GM18873 (cell line): Measurements from ENCODE around the gene JMJD1C.

Experiments
- ATAC-seq: cut with Tn5 transposase; IDR thresholded peaks from one replicate; pipeline ENCODE4 v1.9.1; 2021; ENCODE audit warnings: mild to moderate bottlenecking, moderate library complexity, moderate number of reproducible peaks; ENCODE audit not compliant: unreplicated experiment, low FRiP score

Gene JMJD1C

GRCh38 chr10:63266391-63267316, 199.1 kb downstream of the JMJD1C start:
- ATAC-seq = no peak

GRCh38 chr10:63265683-63266235, 200.0 kb downstream of the JMJD1C start:
- ATAC-seq = no peak

- ATAC-seq = no peak
These were observed 200.6 kb downstream of the JMJD1C start for GRCh38 chr10:63265222-63265617.

GRCh38 chr10:63264617-63265221, 201.1 kb downstream of the JMJD1C start:
- no peak for ATAC-seq

- ATAC-seq = no peak
These were observed 203.2 kb downstream of the JMJD1C start for GRCh38 chr10:63262430-63263073.

DNA sequence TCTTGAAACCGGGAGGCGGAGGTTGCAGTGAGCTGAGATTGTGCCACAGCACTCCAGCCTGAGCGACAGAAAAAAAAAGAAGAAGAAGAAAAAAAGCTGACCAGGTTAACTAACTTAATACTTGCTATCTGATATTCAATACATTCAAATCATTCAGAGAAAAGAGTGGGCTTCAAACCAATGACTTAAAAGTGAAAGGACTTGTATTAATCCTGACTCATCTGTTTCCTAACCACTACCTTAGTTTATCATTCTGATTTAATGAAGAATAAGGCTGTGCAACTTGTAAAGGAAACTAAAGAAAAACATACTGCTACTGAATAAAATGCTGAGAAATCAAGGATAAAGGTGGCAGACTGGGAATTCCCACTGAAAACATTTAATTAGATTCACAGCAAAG, 204.3 kb downstream of the JMJD1C start:
- no peak for ATAC-seq

- ATAC-seq = no peak
These were observed 204.9 kb downstream of the JMJD1C start for GRCh38 chr10:63260860-63261251.

GRCh38 chr10:63260103-63260859, 205.5 kb downstream of the JMJD1C start:
- no peak for ATAC-seq

GRCh38 chr10:63258920-63259678, 206.7 kb downstream of the JMJD1C start:
- ATAC-seq = no peak

DNA sequence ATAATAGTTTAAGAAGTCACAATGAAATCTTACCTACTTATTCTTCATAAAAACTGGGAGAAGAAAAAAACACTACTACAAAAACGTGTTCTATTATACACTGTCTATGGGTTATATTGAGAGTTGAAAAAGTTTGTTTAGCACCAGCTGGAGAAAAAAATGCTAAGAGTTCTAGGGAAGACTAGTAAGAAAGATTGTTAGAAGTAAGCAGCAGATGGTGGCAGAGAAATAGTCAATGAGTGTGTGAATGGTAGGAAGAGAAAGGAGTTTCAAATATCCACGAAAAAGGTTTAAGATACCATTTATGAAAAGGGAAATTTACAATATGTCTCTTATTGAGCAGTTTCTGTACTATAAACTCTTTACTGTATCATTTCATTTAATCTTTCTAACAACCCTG, 208.0 kb downstream of the JMJD1C start:
- no peak for ATAC-seq

DNA sequence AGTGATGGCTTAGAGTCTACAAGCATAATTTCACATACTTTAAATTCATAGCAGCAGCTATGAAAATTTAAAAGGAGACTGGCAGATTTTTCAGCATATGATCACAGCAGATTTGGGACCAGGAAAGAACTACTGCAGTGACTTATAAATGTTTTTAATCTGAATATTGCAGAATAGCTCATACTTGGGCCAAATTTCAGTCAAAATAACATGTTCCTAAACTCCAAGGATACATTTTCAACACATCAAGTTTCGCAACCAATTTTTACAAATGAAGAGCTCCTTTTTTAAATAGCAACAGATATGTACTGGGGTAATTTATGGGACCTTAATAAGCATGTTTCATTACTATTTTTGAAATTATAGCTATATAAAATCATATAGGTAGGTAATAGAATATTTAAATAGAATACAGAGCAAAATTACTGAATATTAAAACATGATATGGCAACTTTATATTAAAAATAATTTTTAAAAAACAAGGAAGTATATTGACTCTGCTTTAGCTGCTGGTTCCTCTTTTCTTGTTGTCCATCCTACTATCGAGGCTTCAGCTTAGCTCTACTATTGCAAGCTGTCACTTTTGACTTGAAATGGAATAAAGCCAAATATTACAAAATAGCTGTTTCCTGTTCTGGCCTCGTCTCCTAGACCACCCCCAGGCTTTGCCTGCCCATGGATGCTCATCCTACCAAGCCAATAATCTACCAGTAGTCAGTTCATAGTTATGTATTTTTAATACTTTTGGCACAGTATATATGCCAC, 209.6 kb downstream of the JMJD1C start:
- no peak for ATAC-seq

GRCh38 chr10:63255316-63255715, 210.5 kb downstream of the JMJD1C start:
- ATAC-seq = no peak

DNA sequence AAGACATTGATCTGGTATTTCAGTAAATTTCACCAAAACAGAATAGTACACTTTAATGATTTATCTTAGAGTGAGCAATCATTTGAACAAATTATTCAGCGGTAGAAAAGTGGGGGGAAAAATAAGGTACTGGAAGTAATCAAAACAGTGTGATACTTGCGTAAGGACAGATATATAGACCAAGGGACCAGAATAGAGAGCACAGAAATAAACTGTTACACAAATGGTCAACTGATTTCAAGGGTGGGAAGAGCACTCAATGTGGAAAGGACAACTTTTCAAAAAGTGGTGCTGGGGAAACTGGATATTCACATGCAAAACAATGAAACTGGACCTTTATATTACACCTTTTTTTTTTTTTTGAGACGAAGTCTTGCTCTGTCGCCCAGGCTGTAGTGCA, 212.7 kb downstream of the JMJD1C start:
- no peak for ATAC-seq

DNA sequence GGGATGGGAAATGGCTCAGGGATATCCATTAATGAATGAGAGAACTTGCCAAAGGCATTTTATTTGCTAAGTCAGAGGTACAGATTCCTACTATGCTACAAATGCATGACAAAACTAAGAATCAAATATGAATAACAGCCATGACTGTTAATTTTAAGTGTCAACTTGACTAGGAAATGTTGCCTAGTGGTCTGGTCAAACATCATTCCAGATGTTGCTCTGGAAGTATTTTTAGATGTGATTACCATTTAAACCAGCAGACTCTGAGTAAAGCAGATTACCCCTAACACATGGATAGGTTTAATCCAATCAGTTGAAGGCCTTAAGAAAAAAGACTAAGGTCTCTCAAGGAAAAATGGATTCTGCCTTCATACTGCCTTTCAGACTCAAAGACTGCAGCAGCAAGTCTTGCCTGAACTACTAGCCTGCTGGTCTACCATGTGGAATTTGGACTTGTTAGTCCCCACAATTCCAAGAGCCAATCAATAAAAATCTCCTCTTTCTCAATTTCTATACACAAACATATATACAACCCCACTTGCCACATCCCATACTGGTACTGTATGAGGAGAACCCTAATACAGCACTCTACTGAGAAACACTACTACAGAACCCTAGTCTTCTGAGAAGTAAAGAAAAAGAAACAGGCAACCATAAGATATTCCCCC, 213.5 kb downstream of the JMJD1C start:
- ATAC-seq = no peak

- ATAC-seq = no peak
These were observed 215.7 kb downstream of the JMJD1C start for GRCh38 chr10:63250032-63250431.

GRCh38 chr10:63247771-63248170, 218.0 kb downstream of the JMJD1C start:
- no peak for ATAC-seq

- ATAC-seq = no peak
These were observed 219.4 kb downstream of the JMJD1C start for GRCh38 chr10:63246356-63246755.

DNA sequence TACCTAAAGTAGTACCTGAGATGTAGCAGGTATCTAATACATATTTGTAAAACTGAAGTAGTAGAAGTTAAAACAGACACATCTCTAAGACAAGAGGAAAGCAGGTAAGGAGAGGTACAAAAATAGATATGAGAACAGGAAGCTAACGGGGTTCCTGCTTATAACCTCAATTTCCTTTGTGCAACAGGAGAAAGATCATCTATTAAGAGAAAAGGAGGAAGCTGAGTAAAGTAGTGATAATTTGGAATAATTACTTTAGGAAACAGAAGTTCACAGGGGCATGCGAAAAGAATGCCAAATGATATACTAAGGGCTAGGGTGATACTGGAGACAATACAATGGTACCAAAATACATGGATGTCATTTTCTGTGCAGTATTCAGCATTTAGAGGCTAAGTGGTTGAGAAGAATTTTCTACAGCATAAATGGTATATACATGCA, 223.9 kb downstream of the JMJD1C start:
- no peak for ATAC-seq
